ENCODE measurements around the gene GNAT2. TPM values are rescaled to one million over a fixed set of nuclear protein-coding genes. Genes with fewer than 3 reads are reported as not detected.

GNAT2 gene
- total RNA-seq, 1 donor from 2014 or later: not detected

DNA sequence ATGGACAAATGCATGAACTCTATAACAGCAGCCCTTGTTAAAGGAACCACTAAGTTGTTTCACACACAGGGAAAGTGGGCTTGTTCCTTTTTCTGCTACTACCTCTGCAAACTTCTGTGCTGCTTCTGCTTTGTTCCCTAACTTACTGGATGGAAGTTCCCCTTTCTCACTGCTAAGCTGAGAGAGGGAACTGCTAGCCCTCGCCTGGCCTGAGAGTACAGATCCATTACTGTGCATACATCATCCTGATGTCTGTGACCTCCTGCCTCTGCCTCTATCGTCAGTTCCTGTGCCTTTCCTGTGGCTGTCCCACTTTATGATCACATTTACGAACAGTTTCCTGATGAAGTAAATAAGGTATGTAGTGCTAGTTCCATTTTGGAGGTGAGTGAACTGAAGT, 3.5 kb downstream of the GNAT2 start:
- no peak for DNase-seq (ENCODE audit: extremely low spot score, unreplicated experiment)
- H3K4me3 Mint-ChIP-seq: no peak overlapping the region
- peak overlapping the region; percentile 50 for H3K27ac Mint-ChIP-seq
- TF ChIP-seq, protein P1, sequence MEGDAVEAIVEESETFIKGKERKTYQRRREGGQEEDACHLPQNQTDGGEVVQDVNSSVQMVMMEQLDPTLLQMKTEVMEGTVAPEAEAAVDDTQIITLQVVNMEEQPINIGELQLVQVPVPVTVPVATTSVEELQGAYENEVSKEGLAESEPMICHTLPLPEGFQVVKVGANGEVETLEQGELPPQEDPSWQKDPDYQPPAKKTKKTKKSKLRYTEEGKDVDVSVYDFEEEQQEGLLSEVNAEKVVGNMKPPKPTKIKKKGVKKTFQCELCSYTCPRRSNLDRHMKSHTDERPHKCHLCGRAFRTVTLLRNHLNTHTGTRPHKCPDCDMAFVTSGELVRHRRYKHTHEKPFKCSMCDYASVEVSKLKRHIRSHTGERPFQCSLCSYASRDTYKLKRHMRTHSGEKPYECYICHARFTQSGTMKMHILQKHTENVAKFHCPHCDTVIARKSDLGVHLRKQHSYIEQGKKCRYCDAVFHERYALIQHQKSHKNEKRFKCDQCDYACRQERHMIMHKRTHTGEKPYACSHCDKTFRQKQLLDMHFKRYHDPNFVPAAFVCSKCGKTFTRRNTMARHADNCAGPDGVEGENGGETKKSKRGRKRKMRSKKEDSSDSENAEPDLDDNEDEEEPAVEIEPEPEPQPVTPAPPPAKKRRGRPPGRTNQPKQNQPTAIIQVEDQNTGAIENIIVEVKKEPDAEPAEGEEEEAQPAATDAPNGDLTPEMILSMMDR (conservative IDR thresholded peaks at IDR 0.05): no peak
- no peaks in the 10 kb centered on the region for H3K36me3 Mint-ChIP-seq
- H3K4me1 Mint-ChIP-seq (ENCODE audit: unreplicated experiment): peaks cover 35% of the 10 kb centered on the region
- H3K9me3 Mint-ChIP-seq: no peaks in the 10 kb centered on the region
- no peaks in the 10 kb centered on the region for H3K27me3 Mint-ChIP-seq

DNA sequence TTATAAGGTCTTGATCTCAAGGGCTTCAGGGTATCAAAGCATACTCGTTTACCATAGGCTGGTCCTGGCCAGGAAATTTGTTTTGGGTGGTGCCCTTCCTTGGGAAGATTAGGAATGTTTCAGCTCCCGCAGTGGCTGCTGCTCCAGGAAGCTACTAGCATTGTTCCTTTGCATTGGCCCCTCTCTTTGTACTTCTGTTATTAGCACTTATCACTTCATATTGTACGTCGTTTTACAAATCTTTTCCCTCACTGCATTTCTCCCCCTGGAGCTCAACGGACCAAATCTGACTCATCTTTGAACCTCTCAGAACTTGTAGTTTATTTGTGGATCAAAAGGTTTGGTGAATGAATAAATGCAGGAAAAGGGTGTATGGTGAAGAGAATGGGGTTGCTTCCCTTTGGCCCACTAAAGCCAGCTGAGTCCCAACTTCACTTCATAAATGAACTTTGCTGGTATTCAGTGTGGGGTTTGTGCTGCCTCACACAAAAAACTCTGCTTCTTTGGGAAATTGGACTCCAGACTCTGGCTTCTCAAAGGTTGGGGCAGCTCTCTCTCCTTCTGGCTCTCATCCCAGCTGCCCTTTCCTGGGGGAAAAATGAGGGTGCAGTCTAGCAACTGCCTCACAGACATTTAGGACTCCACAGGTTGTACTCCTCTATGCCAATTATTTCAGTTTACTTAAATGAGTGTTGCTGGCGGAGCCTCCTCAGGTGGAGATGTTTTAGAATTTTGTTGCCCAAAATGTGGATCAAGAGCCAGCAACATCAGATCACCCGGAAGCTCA, 5.9 kb downstream of the GNAT2 start:
- Mint-ChIP-seq H3K27ac (no peak overlapping the region), H3K27me3 (no peaks in the 10 kb centered on the region), H3K36me3 (no peaks in the 10 kb centered on the region)

DNA sequence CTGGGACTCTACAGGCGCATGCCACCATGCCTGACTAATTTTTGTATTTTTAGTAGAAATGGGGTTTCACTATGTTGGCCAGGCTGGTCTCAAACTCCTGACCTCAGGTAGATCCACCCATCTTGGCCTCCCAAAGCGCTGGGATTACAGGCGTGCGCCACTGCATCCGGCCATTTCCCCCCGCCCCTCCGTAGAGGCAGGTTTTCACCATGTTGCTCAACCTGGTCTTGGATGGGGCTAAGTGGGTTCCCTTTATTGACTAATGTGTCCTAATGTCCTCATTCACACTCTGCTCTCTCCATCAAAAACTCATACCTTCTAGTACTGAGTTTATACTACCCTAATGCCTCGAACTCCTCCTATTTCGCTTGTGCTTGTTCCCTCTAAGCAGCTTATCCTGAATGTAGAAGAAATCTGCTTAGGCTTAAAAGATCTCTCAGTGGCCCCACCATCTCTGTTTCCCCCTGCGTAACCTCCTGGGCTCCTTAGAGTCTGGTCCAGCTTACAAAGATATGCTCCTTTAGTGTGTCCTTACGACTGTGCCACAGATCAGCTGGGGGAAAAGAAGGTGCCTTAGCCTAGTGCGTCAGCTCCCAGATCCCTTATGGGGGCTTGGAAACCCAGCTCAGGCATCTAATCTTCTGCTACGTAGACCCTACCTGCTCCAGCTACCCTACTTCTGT, 8.0 kb downstream of the GNAT2 start:
- H3K27me3 Mint-ChIP-seq: no peaks in the 10 kb centered on the region
- no peaks in the 10 kb centered on the region for H3K36me3 Mint-ChIP-seq
- TF ChIP-seq, protein P1 (conservative IDR thresholded peaks at IDR 0.05): no peak
- no peak for DNase-seq (ENCODE audit: extremely low spot score, unreplicated experiment)
- H3K9me3 Mint-ChIP-seq: no peaks in the 10 kb centered on the region
- H3K27ac Mint-ChIP-seq: no peak overlapping the region
- H3K4me1 Mint-ChIP-seq (ENCODE audit: unreplicated experiment): peaks cover 11% of the 10 kb centered on the region
- no peak overlapping the region for H3K4me3 Mint-ChIP-seq

More for the DNA sequence above, 5.9 kb downstream of the GNAT2 start:
- TF ChIP-seq, protein P1 (conservative IDR thresholded peaks at IDR 0.05): no peak
- peaks cover 26% of the 10 kb centered on the region for H3K4me1 Mint-ChIP-seq (ENCODE audit: unreplicated experiment)
- DNase-seq (ENCODE audit: extremely low spot score, unreplicated experiment): no peak
- no peaks in the 10 kb centered on the region for H3K9me3 Mint-ChIP-seq
- no peak overlapping the region for H3K4me3 Mint-ChIP-seq

DNA sequence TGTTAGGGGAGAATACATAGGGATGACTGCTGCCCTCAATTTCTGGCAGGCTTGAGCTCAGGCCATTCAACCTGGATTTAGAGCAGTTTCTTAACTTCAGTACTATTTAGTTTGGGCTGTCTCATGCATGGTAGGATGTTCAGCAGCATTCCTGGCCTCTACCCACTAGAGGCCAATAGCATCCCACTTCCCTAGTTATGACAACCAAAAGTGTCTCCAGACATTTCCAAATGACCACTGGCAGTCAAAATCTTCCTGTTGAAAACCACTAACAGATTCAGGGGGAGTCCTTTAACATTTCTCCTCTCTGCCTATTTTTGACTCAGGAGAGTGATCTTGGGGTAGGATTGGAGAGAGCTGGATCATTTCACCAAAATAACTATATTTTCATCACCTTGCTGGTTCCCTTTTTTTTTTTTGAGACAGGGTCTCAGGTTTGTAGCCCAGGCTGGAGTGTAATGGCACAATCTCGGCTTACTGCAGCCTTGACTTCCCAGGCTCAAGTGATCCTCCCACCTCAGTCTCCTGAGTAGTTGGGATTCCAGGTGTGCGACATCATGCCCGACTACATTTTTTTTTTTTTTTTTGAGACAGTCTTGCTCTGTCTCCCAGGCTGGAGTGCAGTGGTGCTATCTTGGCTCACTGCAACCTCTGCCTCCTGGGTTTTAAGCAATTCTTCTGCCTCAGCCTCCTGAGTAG, 8.7 kb downstream of the GNAT2 start:
- no peaks in the 10 kb centered on the region for H3K27me3 Mint-ChIP-seq
- H3K9me3 Mint-ChIP-seq: no peaks in the 10 kb centered on the region
- no peak overlapping the region for H3K4me3 Mint-ChIP-seq
- no peak for DNase-seq (ENCODE audit: extremely low spot score, unreplicated experiment)
- H3K36me3 Mint-ChIP-seq: no peaks in the 10 kb centered on the region
- H3K27ac Mint-ChIP-seq: no peak overlapping the region
- peaks cover 5% of the 10 kb centered on the region for H3K4me1 Mint-ChIP-seq (ENCODE audit: unreplicated experiment)
- TF ChIP-seq, protein P1 (conservative IDR thresholded peaks at IDR 0.05): no peak

DNA sequence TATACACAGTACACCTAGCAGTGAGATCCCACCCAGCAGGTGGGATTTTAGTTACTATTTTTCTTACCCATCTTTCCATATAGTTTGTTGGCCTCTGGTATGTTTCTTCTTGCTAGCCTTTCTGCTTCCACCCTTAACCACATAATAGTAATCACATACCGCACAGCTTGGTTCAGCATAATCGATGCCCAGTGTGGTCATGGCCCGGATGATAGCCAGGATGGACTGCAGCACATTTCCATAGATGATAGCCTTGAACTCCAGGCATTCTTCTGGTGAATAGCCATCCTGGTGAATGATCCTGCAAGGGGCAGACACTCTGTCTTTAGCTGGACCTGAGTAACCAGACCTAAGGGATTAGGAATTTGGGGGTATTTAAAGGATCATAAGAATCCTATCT, 9.5 kb downstream of the GNAT2 start:
- Mint-ChIP-seq H3K4me3 (no peak overlapping the region), H3K9me3 (no peaks in the 10 kb centered on the region), H3K36me3 (no peaks in the 10 kb centered on the region), H3K27me3 (no peaks in the 10 kb centered on the region), H3K27ac (no peak overlapping the region), H3K4me1 (ENCODE audit: unreplicated experiment) (peaks cover 3% of the 10 kb centered on the region)
- TF ChIP-seq, protein P1 (conservative IDR thresholded peaks at IDR 0.05): no peak
- DNase-seq (ENCODE audit: extremely low spot score, unreplicated experiment): no peak

Measured in type B pancreatic cell (in vitro differentiated cells).